Parathyroid adenoma (tissue), 2 donors: ENCODE measurements around the gene SLCO2A1.

Source experiments
- H2AFZ ChIP-seq: fragments of 300-600 bp; sonication (generic); one replicate; pipeline ENCODE4 v1.7.0; 2017; ENCODE audit warnings: antibody characterized with exemption, mild to moderate bottlenecking
- H3K27ac ChIP-seq: fragments of 300-600 bp; sonication (generic); one replicate; pipeline ENCODE4 v1.7.0; 2017
- H3K27me3 ChIP-seq: fragments of 300-600 bp; sonication (generic); one replicate; pipeline ENCODE4 v1.7.0; 2017; ENCODE audit warnings: low read length; ENCODE audit not compliant: control insufficient read depth, insufficient read depth
- H3K36me3 ChIP-seq: fragments of 300-600 bp; sonication (generic); one replicate; pipeline ENCODE4 v1.7.0; 2017; ENCODE audit warnings: low read length; ENCODE audit not compliant: control insufficient read depth, insufficient read depth
- H3K4me1 ChIP-seq: fragments of 300-600 bp; sonication (generic); one replicate; pipeline ENCODE4 v1.7.0; 2017; ENCODE audit warnings: control low read depth
- H3K4me2 ChIP-seq: fragments of 300-600 bp; sonication (generic); one replicate; pipeline ENCODE4 v1.7.0; 2017; ENCODE audit warnings: low read length
- H3K4me3 ChIP-seq: fragments of 300-600 bp; sonication (generic); one replicate; pipeline ENCODE4 v1.7.0; 2017; ENCODE audit warnings: low read depth, low read length
- H3K79me2 ChIP-seq: fragments of 300-600 bp; sonication (generic); one replicate; pipeline ENCODE4 v1.7.0; 2017; ENCODE audit warnings: control low read depth
- H3K9ac ChIP-seq: fragments of 300-600 bp; sonication (generic); one replicate; pipeline ENCODE4 v1.7.0; 2017; ENCODE audit warnings: mild to moderate bottlenecking
- H3K9me3 ChIP-seq: fragments of 300-600 bp; sonication (generic); one replicate; pipeline ENCODE4 v1.7.0; 2017; ENCODE audit warnings: low read length; ENCODE audit not compliant: control insufficient read depth
- CTCF ChIP-seq: fragments of 300-600 bp; sonication (generic); IDR thresholded peaks from one replicate; pipeline ENCODE4 v1.7.0; 2017; ENCODE audit warnings: antibody characterized with exemption, mild to moderate bottlenecking
- donor health status: primary hyperparathyroidism.

Gene SLCO2A1

DNA sequence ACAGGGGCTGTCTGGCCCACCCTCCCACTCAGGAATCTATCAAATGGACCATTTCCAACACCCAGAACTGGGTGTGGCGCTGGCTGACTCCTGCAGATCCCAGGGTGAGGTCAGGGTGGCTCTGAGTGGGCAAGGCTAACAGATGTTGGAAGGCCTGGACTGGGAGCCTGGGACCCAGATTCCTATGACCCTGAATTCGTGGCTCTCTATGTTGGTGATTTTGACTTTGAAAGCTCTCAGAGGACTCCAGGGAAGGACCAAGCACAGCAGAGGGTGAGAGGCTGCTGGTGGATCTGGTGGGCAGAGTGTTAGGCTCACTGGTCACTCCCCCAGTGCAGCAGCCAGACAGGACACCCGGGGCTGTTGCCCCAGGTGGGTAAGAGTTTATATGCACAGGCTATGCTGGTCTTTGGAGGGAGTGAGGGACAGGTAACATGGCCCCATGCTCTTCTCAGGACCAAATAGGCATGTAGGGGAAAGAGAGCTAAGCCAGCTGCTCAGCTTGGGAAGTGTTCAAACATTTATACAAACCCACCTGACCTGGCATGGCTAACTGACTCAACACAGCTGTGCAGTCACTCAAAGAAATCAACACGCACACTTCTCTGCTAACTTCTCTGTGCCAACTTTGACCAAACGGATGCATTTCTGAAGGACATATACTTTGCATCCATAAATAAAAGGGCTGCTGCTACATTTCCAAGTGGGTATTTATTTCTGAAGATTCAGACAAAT is 71.5 kb downstream of the SLCO2A1 start:
- H3K79me2 ChIP-seq, result no peaks in the 10 kb centered on the region
- no peaks in the 10 kb centered on the region for H3K9me3 ChIP-seq
- no peak overlapping the region for H3K4me2 ChIP-seq
- no peaks in the 10 kb centered on the region for H3K4me1 ChIP-seq
- no peak overlapping the region for H3K4me3 ChIP-seq
- no peak overlapping the region for H3K27ac ChIP-seq
- no peak overlapping the region for H2AFZ ChIP-seq
- no peaks in the 10 kb centered on the region for H3K36me3 ChIP-seq
- no peak for TF ChIP-seq CTCF
- no peaks in the 10 kb centered on the region for H3K27me3 ChIP-seq
- H3K9ac ChIP-seq, result no peak overlapping the region

DNA sequence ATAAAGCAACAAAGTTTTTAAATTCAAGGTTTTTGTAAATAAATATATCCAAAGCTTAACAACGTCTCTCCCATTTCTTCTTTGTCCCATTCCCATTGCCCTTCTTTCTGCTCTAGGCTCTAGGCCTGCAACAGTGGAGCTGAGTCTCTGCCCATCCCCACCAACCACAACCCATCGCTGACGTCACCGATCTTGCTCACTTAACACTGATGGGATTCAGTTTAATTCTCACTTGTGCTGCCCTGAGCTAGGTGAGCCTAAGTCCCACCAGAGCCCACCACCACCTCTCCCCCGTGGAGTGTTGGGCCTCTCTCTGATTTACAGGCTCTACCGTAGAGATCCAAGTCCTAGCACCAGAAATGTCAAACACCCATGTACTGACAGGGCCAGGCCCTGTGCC is 72.7 kb downstream of the SLCO2A1 start:
- no peaks in the 10 kb centered on the region for H3K4me1 ChIP-seq
- no peak overlapping the region for H2AFZ ChIP-seq
- no peaks in the 10 kb centered on the region for H3K27me3 ChIP-seq
- no peak overlapping the region for H3K27ac ChIP-seq
- H3K4me2 ChIP-seq, result no peak overlapping the region
- H3K9me3 ChIP-seq, result no peaks in the 10 kb centered on the region
- H3K79me2 ChIP-seq, result no peaks in the 10 kb centered on the region
- H3K4me3 ChIP-seq, result no peak overlapping the region
- no peak overlapping the region for H3K9ac ChIP-seq
- no peak for TF ChIP-seq CTCF
- H3K36me3 ChIP-seq, result no peaks in the 10 kb centered on the region

DNA sequence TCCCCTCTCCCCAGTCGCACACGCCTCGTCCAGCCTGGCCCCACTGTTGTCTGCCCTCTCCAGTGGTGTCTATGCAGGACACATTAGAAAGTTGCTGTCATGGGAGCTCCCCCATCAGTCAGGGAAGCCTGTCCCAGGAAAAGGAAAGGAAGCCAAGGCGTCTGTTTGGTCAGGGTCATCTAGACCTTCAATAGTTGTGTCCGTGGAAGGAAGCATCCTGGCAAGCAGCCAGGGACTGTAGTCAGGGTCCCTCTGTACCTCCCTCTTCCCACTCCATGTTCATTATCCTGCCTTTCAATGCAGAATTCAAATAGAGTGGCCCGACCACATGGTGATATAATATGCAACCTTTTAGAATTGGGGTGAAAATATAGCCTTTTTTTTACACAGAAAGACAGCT is 73.4 kb downstream of the SLCO2A1 start:
- Histone ChIP-seq H3K27me3 (no peaks in the 10 kb centered on the region), H2AFZ (no peak overlapping the region), H3K9me3 (no peaks in the 10 kb centered on the region), H3K4me2 (no peak overlapping the region), H3K79me2 (no peaks in the 10 kb centered on the region), H3K9ac (no peak overlapping the region), H3K4me1 (no peaks in the 10 kb centered on the region), H3K36me3 (no peaks in the 10 kb centered on the region), H3K4me3 (no peak overlapping the region), H3K27ac (no peak overlapping the region)
- TF ChIP-seq CTCF, result no peak

DNA sequence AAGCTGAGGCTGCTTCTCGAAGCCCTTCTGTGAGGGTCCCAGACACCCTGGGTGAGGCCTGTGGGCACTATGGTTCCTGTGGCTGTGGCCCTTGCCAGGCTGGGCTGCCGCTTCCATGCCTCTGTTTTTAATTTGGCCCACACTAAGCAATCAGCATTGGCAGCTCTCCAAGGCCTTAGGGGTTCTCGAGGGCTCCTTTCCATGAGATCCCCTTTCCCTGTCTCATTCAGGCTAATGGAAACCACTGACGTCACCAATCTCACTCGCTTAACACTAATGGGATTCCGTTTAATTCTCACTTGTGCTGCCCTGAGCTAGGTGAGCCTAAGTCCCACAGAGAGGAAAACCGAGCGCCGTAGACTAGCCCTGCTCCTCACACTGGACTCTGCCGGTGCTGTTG is 73.8 kb downstream of the SLCO2A1 start:
- Histone ChIP-seq H2AFZ (no peak overlapping the region), H3K9me3 (no peaks in the 10 kb centered on the region), H3K4me2 (no peak overlapping the region), H3K36me3 (no peaks in the 10 kb centered on the region), H3K9ac (no peak overlapping the region), H3K4me3 (no peak overlapping the region), H3K79me2 (no peaks in the 10 kb centered on the region), H3K27ac (no peak overlapping the region), H3K27me3 (no peaks in the 10 kb centered on the region), H3K4me1 (no peaks in the 10 kb centered on the region)
- no peak for TF ChIP-seq CTCF

- H3K4me2 ChIP-seq, result no peak overlapping the region
- H3K27me3 ChIP-seq, result no peaks in the 10 kb centered on the region
- H3K9ac ChIP-seq, result no peak overlapping the region
- no peaks in the 10 kb centered on the region for H3K9me3 ChIP-seq
- no peak overlapping the region for H3K27ac ChIP-seq
- no peaks in the 10 kb centered on the region for H3K36me3 ChIP-seq
- H3K4me3 ChIP-seq, result no peak overlapping the region
- no peaks in the 10 kb centered on the region for H3K4me1 ChIP-seq
- H3K79me2 ChIP-seq, result no peaks in the 10 kb centered on the region
- no peak for TF ChIP-seq CTCF
- H2AFZ ChIP-seq, result no peak overlapping the region
Measured at GRCh38 chr3:133954717-133955360, 74.9 kb downstream of the SLCO2A1 start.
